GM12864 (cell line): ENCODE data around the gene EFR3B.
"Not testable (repeated sequence)": the region's sequence is repeated elsewhere in the genome, so short reads cannot be mapped to it uniquely, and the experiment has no call there.

Experiments used
- DNase-seq: peaks from one replicate; pipeline ENCODE4 v3.0.0-alpha.2; 2011; ENCODE audit warnings: low read depth
- H3K4me3 ChIP-seq: 2 replicates; pipeline ENCODE4 v1.5.1; 2011; ENCODE audit warnings: mild to moderate bottlenecking, low read depth, low read length, control low read depth
- CTCF ChIP-seq: IDR thresholded peaks from 2 replicates; pipeline ENCODE4 v1.5.1; 2011; ENCODE audit warnings: low read depth, mild to moderate bottlenecking, moderate library complexity, low read length, control low read depth, inconsistent platforms; ENCODE audit errors: missing control alignments

EFR3B gene

GRCh38 chr2:25088817-25089516, 47.1 kb downstream of the EFR3B start:
- no peak for TF ChIP-seq CTCF
- no peak for DNase-seq
- no peak overlapping the region for H3K4me3 ChIP-seq

GRCh38 chr2:25089605-25090315, 47.9 kb downstream of the EFR3B start:
- no peak for TF ChIP-seq CTCF
- no peak overlapping the region for H3K4me3 ChIP-seq
- no peak for DNase-seq

- no peak for TF ChIP-seq CTCF
- no peak overlapping the region for H3K4me3 ChIP-seq
- no peak for DNase-seq
These were observed 48.9 kb downstream of the EFR3B start for GRCh38 chr2:25090801-25091200.

GRCh38 chr2:25091265-25091664, 49.4 kb downstream of the EFR3B start:
- H3K4me3 ChIP-seq: no peak overlapping the region
- DNase-seq: no peak
- no peak for TF ChIP-seq CTCF

GRCh38 chr2:25098056-25098455, 56.2 kb downstream of the EFR3B start:
- no peak for DNase-seq
- no peak overlapping the region for H3K4me3 ChIP-seq
- TF ChIP-seq CTCF: no peak

- no peak for DNase-seq
- H3K4me3 ChIP-seq: no peak overlapping the region
- no peak for TF ChIP-seq CTCF
These were observed 57.0 kb downstream of the EFR3B start for GRCh38 chr2:25098670-25099486.

GRCh38 chr2:25102352-25102751, 60.5 kb downstream of the EFR3B start:
- DNase-seq, H3K4me3 ChIP-seq: not testable (repeated sequence)
